NCI-H345 treated with DMSO at 0.1 percent for 48 hours (cell line): ENCODE data around the gene TMPRSS11E.
"Not testable (repeated sequence)": the region's sequence is repeated elsewhere in the genome, so short reads cannot be mapped to it uniquely, and the experiment has no call there.

Experiments used
- DNase-seq: peaks from one replicate; lab custom pipeline; 2025; ENCODE audit not compliant: unreplicated experiment; lab: John Stamatoyannopoulos, UW

TMPRSS11E gene

DNA sequence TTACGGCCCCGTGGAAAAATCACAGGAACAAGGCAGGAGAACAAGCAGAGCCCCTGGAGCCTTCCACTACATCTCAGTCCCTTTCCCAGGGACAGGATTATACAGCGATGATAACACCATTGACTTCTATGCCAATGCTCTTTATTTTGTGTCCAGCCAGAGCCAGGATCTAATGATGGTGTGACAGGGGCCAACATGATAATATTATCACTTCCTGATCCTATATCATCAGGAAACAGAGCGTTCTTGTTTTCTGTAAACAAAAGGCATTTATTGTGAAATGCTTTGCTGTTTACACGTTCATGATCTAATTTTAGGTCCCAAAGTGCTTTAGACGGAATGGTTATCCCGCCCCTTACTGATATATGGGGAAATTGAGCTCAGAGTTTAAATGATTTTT is 12.8 kb downstream of the TMPRSS11E start:
- DNase-seq: no peak

DNA sequence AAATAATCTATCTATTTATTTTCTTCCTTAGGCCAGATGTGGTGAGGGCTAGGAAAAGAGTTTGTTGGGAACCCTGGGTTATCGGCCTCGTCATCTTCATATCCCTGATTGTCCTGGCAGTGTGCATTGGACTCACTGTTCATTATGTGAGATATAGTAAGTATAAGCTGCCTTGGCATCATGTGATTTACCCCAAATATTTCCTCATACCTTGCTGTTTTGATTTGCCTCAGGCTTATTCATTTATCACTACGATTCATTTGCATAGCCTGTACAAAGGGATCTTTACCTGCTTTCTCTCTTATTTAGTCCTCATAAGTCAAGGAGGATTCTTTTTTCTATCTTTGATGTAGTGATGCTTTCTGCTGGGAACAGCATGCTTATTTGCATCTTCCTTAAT is 14.5 kb downstream of the TMPRSS11E start:
- DNase-seq: no peak

DNA sequence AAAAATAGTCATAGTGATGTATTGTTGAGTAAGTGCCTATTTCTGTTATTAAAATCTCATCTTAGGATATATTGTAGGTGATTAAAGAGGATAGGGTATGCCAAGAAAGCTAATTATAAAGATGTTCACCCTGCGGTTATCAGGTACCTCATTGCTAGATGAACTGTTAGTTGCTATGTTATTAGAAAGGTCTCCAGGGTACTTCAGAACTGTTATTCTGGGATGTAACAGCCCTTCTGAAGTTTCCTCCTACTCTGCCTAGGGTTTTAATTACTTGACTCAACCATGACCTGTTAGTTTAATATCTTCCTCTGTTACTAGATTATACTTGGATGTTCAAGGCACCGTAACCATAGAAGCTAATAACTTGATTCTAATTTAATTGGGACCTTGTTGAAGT is 15.4 kb downstream of the TMPRSS11E start:
- no peak for DNase-seq

DNA sequence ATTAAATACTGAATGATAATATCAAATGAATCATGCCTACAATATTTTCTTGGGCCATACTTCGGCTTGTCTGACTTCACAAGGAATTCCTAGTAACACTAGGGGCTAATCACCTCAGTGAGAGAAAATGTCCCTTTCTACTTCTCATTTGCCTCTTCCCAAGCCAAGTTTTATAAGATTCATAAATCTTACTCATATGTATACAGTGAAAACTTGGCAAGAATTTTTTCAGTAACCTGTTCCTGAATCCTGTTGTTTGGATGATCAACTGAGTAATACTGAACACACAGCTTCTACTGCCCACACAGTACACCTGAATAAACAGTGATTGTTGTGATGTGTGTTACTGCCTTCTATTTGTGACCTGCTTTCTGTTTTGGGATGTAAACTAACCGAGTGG is 16.5 kb downstream of the TMPRSS11E start:
- DNase-seq: no peak

GRCh38 chr4:68465058-68465457 is 17.8 kb downstream of the TMPRSS11E start:
- DNase-seq: no peak

DNA sequence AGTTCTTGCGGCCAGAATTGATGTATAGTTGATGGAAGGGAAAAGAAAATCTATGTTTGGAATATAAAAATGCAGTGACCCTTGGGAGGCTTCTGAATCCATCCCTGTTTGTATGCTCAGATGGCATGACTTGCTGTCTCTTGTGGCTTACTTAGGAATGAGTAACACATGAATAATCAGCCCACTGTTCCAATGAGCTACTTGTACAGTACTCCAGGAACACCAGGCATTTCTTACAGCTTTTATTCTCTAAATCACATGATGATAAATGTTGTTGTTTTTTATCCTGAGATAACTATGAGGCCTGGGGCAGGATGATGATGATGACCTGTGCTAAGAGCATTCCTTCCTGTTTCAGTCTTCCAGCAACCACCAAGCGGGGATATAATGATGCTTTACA is 18.9 kb downstream of the TMPRSS11E start:
- no peak for DNase-seq

DNA sequence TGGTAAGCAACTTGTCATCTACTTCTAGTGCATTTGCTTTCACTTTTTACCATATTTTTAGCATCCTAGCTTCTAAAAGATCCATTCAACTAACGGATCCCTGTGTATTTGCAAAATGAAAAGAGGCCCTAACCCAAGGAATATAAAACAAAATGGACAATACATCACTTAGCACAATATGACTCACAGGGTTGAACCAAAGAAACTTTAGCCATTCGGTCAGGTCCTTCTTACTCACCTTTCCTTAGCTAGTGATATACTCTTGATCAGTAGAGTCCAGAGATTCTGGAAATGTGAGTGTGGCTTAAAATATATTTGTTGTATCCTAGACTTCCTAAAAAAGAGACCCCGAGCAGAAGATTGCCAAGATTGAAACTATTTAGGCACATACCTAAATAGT is 19.5 kb downstream of the TMPRSS11E start:
- DNase-seq: no peak

- DNase-seq: no peak
These were observed 22.2 kb downstream of the TMPRSS11E start for GRCh38 chr4:68469482-68469881.

DNA sequence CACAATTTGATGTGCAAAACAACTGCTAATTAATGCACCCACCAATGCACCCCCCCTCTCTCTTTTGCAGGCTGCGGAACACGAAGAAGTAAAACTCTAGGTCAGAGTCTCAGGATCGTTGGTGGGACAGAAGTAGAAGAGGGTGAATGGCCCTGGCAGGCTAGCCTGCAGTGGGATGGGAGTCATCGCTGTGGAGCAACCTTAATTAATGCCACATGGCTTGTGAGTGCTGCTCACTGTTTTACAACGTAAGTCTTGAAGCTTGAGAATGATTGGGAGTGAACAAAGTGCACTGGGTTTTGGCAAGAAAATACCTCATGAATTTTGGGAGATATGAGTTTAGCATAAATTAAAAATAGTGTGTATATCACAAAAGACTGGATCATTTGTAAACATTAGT is 28.9 kb downstream of the TMPRSS11E start:
- no peak for DNase-seq

- no peak for DNase-seq
These were observed 42.1 kb downstream of the TMPRSS11E start for GRCh38 chr4:68489338-68489737.

DNA sequence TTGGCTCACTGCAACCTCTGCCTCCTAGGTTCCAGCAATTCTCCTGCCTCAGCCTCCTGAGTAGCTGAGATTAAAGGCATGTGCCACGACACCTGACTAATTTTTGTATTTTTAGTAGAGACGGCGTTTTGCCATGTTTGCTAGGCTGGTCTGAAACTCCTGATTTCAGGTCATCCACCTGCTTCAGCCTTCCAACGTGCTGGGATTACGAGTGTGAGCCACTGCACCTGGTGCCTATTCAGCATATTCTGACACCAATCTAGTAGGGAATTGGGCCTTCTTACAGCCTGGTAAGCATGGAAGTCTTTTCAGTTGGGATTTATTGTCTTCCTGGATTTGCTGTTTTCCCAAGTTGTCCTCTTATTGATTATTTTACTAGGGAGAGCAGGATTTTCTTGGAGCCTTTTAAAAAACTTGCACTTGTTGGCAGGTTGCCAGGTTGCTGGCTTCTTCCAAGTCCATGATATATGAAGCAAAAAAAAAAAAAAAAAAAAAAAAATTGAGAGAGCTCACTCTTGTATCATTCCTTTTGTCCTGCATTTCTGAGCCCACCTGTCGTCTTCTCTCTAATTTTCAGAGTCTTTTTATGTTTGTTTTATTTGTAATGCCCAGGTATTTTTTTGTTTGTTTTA is 43.7 kb downstream of the TMPRSS11E start:
- no peak for DNase-seq

- DNase-seq: no peak
These were observed 47.4 kb downstream of the TMPRSS11E start for GRCh38 chr4:68494688-68495087.

GRCh38 chr4:68498413-68499007 is 51.2 kb downstream of the TMPRSS11E start:
- DNase-seq: peak; percentile 32

GRCh38 chr4:68499021-68499420 is 51.8 kb downstream of the TMPRSS11E start:
- no peak for DNase-seq

- not testable (repeated sequence) for DNase-seq
These were observed 56.2 kb downstream of the TMPRSS11E start for GRCh38 chr4:68503462-68503861.

DNA sequence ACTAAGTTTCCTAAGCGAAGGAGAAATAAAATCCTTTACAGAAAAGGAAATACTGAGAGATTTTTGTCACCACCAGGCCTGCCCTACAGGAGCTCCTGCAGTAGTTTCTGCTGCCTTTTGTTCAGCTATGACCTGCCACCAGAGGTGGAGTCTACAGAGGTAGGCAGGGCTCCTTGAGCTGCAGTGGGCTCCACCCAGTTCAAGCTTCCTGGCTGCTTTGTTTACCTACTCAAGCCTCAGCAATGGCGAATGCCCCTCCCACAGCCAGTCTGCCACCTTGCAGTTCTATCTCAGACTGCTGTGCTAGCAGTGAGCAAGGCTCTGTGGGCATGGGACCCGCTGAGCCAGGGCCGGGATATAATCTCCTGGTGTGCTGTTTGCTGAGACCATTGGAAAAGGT is 57.6 kb downstream of the TMPRSS11E start:
- not testable (repeated sequence) for DNase-seq

DNA sequence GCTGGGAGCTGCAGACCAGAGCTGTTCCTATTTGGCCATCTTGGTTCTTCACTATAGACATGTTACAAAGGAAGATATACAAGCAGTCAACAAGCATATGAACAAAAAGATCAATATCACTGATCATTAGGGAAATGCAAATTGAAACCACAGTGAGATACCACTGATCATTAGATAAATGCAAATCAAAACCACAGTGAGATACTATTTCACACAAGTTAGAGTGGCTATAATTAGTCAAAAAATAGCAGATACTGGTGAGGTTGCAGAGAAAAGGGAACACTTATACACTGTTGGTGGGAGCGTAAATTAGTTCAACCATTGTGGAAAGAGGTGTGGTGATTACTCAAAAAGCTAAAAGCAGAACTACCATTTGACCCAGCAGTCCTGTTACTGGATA is 58.2 kb downstream of the TMPRSS11E start:
- DNase-seq: not testable (repeated sequence)

GRCh38 chr4:68518889-68519288 is 71.6 kb downstream of the TMPRSS11E start:
- no peak for DNase-seq

DNA sequence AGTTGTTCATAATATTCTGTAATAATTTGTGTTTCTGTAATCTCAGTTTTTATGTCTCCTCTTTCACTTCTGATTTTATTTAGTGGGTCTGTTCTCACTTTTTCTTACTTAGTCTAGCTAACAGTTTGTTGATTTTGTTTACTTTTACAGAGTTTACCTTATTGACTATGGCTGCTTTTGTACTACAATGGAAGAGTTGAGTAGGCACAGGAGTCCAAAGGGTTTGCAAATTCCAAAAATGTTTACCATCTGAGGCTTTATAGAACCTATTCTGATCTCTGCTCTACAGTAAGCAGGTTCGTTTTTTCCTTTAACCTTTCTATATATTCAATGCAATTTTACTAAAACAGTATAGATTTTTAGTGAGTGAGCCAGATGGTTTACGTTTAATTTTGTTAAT is 73.7 kb downstream of the TMPRSS11E start:
- DNase-seq: no peak

- not testable (repeated sequence) for DNase-seq
These were observed 75.0 kb downstream of the TMPRSS11E start for GRCh38 chr4:68522232-68522631.

- no peak for DNase-seq
These were observed 88.7 kb downstream of the TMPRSS11E start for GRCh38 chr4:68535974-68536373.

DNA sequence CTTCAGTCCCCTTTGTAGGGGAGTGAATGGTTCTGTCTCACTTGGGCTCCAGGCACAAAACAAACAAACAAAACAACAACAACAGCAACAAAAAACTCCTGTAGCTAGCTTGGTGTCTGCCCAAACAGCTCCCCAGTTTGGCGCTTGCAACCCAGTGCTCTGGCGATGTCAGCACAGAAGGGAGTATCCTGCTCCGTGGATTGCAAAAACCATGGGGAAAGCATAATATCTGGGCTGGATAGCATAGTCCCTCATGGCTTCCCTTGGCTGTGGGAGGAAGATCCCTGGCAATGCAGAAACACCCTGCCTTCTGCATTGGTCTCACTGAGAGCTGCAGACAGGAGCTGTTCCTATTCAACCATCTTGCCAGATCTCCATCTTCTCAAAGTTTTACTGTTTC is 89.1 kb downstream of the TMPRSS11E start:
- no peak for DNase-seq

- DNase-seq: not testable (repeated sequence)
These were observed 95.5 kb downstream of the TMPRSS11E start for GRCh38 chr4:68542742-68543141.
